Loucy (cell line): ENCODE measurements around the gene DLG2.

ENCODE experiments used
- EZH2phosphoT487 ChIP-seq: fragments of 200-600 bp; IDR thresholded peaks from 2 replicates; pipeline ENCODE4 v1.6.1; 2018; ENCODE audit warnings: antibody characterized with exemption, mild to moderate bottlenecking, moderate library complexity, borderline replicate concordance
- TF ChIP-seq, protein P1 (sequence below): fragments of 200-600 bp; sonication (generic); conservative IDR thresholded peaks from 2 replicates; pipeline ENCODE4 v1.5.1; 2014; ENCODE audit warnings: mild to moderate bottlenecking, antibody characterized with exemption, low read length

GRCh38 chr11:83827520-83827919, 1799.6 kb downstream of the DLG2 start:
- TF ChIP-seq, protein P1, sequence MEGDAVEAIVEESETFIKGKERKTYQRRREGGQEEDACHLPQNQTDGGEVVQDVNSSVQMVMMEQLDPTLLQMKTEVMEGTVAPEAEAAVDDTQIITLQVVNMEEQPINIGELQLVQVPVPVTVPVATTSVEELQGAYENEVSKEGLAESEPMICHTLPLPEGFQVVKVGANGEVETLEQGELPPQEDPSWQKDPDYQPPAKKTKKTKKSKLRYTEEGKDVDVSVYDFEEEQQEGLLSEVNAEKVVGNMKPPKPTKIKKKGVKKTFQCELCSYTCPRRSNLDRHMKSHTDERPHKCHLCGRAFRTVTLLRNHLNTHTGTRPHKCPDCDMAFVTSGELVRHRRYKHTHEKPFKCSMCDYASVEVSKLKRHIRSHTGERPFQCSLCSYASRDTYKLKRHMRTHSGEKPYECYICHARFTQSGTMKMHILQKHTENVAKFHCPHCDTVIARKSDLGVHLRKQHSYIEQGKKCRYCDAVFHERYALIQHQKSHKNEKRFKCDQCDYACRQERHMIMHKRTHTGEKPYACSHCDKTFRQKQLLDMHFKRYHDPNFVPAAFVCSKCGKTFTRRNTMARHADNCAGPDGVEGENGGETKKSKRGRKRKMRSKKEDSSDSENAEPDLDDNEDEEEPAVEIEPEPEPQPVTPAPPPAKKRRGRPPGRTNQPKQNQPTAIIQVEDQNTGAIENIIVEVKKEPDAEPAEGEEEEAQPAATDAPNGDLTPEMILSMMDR, result no peak
- TF ChIP-seq EZH2phosphoT487, result no peak
